ENCODE results near the gene FHOD3.

GRCh38 chr18:36303211-36303844 lies 5.8 kb downstream of the FHOD3 start:
- no peak for TF ChIP-seq POLR2A (IDR thresholded peaks at IDR 0.05; ENCODE audit: low read length)
- TF ChIP-seq GATA1 (IDR thresholded peaks at IDR 0.05; ENCODE audit: low read depth, low read length), result no peak
